HG02588 (cell line): ENCODE data around the gene CDH4.

Experiments used
- ATAC-seq: cut with Tn5 transposase; IDR thresholded peaks from one replicate; pipeline ENCODE4 v1.9.1; 2021; ENCODE audit warnings: mild to moderate bottlenecking, moderate library complexity; ENCODE audit not compliant: unreplicated experiment

The CDH4 gene

GRCh38 chr20:61513124-61514017 lies 261.3 kb downstream of the CDH4 start:
- ATAC-seq: no peak

- no peak for ATAC-seq
Measured at GRCh38 chr20:61514018-61514365, 261.9 kb downstream of the CDH4 start.

- ATAC-seq: no peak
Measured at GRCh38 chr20:61514396-61514795, 262.3 kb downstream of the CDH4 start.

DNA sequence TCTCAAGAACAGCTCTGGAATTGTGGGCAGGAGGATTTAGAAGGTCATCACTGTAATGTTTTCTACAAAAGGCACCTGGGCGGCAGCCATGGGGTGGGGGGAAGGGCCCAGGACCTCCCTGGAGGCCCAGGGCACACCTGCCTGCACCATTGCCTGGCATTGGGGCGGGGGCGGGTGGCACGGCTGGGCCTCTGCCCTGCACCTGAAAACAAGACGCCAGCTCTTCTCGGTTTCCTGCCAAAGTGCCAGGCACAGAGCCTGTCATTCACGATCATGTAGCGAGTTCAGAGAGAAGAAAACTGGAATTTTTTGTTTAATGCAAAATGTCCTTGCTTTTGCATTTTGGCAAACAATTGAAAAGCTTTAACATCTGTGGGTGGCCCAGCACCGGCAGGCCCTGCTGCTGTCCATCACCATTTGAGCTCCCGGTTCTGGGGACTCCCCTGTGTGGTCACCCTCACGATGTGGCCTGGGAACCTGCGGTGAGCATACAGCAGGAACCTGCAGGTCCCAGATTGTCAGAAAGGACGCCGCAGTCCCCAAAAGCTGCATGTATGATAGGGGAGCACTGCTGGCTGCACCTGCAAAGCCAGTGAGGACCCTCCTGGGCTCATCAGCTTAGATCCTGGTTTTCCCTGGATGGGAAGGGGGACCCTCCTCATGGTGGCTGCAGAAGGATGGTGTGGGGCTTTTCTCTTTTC lies 262.9 kb downstream of the CDH4 start:
- ATAC-seq: no peak

- ATAC-seq: no peak
Measured at GRCh38 chr20:61515922-61516321, 263.9 kb downstream of the CDH4 start.

DNA sequence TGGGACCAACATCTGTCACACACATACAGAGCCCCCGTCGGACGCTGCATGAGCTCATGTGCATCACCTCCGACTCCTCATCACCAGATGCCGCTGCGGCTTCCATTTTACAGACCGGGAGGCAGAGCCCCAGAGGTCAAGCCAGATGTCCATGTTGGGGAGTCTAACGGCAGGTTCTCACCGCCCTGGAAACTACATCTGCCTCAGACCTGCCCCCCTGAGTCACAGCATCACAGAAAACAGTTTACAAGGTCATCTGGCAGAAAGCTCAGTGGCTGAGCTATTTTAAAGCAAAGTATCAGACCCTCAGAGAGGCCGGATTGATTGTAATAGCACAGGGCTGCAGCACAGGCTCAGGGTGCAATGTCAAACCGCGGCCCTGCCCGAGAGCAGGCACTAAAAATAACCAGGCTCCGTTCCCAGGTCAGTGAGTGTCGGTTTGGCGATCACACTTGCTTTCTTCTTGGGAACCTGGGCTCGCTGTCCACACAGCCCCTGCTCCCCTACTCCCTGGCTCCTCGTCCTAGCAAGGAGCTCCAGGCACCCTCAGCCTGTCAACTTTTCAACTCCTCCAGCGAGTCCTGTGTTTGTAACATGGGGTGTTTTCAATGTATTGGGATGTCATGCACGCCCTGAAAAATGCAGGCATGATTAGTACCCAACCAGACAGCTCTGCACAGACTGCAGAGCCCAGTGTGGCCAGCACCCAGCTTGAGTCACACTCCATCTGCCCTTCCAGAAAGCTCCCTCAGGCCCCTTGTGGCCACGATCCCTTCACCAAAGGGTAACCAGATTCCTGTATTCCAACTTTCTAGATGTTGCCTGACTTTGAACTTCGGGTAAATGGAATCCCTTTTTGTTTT lies 264.5 kb downstream of the CDH4 start:
- no peak for ATAC-seq

GRCh38 chr20:61517419-61517818 lies 265.4 kb downstream of the CDH4 start:
- no peak for ATAC-seq

DNA sequence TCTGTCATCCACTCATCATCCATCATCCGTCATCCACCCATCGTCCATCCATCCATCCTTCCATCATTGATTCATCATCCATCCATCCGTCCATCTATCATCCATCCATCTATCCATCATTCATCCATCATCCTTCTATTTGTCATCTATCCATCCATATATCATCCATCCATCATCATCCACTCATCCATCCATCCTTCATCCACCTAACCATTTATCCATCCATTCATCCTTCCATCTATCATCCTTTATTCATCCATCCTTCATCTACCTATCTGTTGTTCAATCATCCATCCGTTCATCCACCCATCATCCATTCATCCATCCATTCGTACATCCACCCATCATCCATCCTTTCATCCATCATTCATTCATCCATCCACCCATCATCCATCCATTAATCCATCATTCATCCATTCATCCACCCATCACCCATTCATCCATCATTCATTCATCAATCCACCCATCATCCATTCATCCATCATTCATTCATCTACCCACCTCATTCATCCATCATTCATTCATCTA lies 266.4 kb downstream of the CDH4 start:
- ATAC-seq: no peak

- ATAC-seq: no peak
Measured at GRCh38 chr20:61519488-61519887, 267.4 kb downstream of the CDH4 start.

DNA sequence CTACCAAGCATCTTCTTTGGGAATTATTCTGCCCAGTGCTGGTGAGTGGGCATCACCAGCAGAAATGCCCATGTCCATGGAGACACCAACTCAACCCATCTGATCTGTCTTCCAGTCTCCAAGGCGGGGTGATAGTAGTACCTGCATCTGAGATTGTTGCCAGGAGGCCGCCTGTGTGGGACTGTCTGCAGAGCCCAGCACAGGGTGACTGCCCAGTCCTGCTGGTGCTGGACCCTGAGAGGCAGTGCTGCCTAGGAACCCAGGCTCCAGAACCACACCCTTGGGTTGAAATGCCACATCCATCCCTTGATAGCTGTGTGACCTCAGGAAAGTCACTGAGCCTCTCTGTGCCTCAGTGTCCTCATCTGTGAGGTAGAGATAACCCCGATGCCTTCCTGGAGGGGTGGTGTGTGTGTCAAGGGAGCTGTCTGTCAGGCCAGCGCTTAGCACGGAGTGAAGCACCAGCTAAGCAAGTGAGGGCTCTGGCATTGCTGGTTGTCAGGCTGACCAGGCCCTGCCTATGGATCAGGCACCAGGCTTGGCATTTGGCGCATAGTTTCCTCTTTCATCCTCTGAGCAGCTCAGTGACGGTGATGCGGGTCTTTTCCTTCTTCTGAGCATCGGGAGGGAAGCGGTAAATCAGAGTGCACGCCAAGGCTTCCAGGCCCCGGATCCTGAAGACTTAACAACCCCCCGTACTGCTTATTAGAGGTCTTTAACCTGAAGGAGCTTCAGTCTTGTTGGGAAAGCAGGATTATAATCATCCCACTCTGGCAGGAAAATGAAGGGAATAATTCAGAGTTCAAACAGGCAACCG lies 268.2 kb downstream of the CDH4 start:
- ATAC-seq: no peak

GRCh38 chr20:61520893-61521460 lies 268.9 kb downstream of the CDH4 start:
- ATAC-seq: no peak

GRCh38 chr20:61521687-61522420 lies 269.8 kb downstream of the CDH4 start:
- no peak for ATAC-seq

- ATAC-seq: no peak
Measured at GRCh38 chr20:61522498-61523090, 270.5 kb downstream of the CDH4 start.

DNA sequence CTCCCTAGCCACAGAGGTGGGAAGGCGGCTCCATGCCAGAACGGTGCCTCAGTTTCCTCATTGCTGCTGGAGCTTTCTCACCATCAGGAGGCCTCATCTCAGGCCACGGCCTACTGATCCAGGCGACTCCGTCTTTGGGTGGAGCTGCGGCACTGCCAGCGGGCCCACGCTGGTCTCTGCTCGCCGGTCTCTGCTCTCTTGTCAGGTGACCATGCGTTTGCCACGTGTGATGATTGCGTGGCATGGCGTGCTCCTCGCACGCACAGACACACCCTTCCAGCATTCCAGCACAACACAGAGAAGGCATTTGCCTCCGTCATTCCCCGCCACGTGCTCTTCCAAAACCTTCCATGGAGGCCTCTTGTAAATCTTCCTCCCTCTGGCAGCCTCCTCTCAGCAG lies 271.1 kb downstream of the CDH4 start:
- ATAC-seq: no peak

DNA sequence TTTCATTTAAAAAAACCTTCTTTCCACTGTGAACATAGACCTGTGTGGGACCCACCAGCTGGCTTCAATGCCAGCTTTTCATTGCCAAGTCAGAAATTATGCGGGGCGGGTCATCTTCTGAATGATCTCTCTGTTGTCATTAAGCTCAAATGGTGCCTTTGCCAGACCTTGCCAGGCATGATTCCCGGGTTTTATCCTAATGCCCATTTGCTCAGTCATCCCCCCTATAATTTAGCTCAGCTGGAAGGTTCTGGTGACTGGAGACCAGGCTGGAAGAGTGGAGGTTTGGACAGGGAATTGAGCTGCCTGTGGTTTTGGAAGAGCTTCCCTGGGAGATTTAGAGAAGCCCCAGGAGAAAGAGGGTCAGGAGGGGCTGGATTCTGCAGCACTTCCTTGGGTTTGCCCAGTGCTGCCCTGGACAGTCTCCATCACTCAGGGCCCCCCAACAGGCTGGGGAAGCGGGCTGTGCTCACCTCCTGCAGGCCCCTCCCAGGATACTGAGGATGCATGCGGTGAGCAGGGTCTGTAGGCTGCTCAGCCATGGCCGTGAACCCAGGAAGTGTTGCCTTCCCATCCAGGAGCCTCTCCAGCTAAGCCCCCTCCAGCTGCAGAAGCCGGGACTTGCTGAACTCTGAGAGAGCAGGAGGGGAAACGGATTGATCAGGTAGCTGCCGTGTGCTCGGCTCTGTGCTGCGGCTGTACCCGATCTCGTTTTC lies 273.0 kb downstream of the CDH4 start:
- no peak for ATAC-seq

GRCh38 chr20:61525781-61526431 lies 273.8 kb downstream of the CDH4 start:
- no peak for ATAC-seq

GRCh38 chr20:61526907-61527306 lies 274.8 kb downstream of the CDH4 start:
- no peak for ATAC-seq

DNA sequence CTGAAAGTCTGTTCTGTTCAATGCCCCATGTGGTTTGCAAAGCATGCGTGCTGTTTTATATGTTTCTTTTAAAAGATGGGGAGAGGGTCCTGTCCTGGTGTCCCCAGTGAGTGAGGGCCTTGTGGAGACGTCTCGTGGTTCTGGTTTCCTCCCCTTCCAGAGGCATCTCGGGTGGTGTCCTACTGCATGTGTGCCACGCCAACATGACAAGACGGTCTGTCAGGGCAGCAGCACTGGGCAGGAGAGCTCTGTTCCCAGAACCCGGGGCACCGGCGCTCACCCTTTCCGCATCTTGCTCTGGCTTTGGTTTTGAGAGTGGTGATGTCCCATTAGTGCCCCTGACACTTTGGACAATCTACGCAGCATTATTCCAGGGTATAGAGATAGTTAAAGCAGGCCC lies 275.6 kb downstream of the CDH4 start:
- no peak for ATAC-seq
